ENCODE measurements around the gene NEK6. TPM values are rescaled to one million over a fixed set of nuclear protein-coding genes. Genes with fewer than 3 reads are reported as not detected.
"Not testable (repeated sequence)": the region's sequence is repeated elsewhere in the genome, so short reads cannot be mapped to it uniquely, and the experiment has no call there.

The NEK6 gene
- total and polyA plus RNA-seq, 3 experiments from 2014 or later: 9.5 to 66.0 (median 63.0) TPM

DNA sequence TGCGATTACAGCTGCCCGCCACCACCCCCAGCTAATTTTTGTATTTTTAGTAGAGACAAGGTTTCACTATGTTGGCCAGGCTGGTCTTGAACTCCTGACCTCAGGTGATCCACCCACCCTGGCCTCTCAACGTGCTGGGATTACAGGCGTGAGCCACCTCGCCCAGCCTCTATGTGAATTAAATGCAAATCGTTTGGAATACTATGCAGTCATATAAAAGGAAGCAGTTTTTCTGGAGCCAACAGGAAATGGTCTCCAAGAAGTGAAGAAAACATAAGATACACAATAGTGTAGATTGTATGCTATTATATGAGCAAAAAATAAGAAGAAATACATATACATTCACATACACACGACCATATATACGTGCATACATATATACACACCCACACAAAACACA lies 4.9 kb upstream of the NEK6 start:
- Mint-ChIP-seq H3K4me1 (peaks cover 22 to 33% (median 23%) of the 10 kb centered on the region in 3 donors), H3K4me3 (peak overlapping the region in 1 of 7 donors; percentile 27)
- H3K36me3 ChIP-seq (ENCODE audit: insufficient read depth, low read length); H3K27ac Mint-ChIP-seq; POLR2A ChIA-PET; H3K9me3 Mint-ChIP-seq; H3K4me1 ChIP-seq (ENCODE audit: insufficient read depth, low read length); H3K27ac ChIP-seq (ENCODE audit: low read depth, low read length); H3K27me3 Mint-ChIP-seq; CTCF ChIA-PET; H3K4me3 ChIP-seq (ENCODE audit: low read length); H3K27me3 ChIP-seq (ENCODE audit: insufficient read depth, low read length, poor library complexity, severe bottlenecking); H3K9me3 ChIP-seq (ENCODE audit: low read length); H3K36me3 Mint-ChIP-seq: not testable (repeated sequence)
- DNase-seq: peak in 1 of 5 donors; percentile 5

DNA sequence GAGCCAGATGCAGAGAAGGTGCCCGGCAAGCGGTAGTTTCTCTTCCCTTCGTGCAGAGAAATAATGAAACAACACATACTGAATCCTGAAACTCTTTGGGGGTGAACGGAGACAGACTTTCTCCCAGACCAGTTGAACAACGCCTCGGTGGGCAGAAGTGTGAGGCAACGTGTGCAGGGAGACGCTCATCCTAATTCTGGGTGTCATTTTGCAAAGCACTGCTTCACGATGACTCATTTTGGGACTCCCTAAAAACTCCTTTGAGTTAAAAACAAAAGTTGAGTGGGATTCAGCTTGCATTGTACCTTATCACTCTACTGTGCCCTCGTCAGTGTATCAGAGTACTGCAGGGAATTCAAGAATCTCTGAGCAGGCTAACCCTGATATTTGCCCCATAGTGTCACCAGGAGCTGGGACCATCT lies 3.5 kb upstream of the NEK6 start:
- DNase-seq: no peak
- Mint-ChIP-seq H3K36me3 (peaks cover 0 to 6% (median 0%) of the 10 kb centered on the region in 3 donors), H3K27ac (peak overlapping the region in 6 of 8 donors; percentile 12 to 80 (median 53)), H3K4me3 (peak overlapping the region in 2 of 7 donors; percentile 37 to 47), H3K9me3 (no peaks in the 10 kb centered on the region), H3K27me3 (peaks cover 0 to 3% of the 10 kb centered on the region in 2 donors), H3K4me1 (peaks cover 32 to 44% (median 33%) of the 10 kb centered on the region in 3 donors)
- H3K9me3 ChIP-seq (ENCODE audit: low read length): no peaks in the 10 kb centered on the region
- CTCF ChIA-PET: no interaction called here
- H3K27ac ChIP-seq (ENCODE audit: low read depth, low read length): no peak overlapping the region
- H3K27me3 ChIP-seq (ENCODE audit: insufficient read depth, low read length, poor library complexity, severe bottlenecking): no peaks in the 10 kb centered on the region
- H3K4me3 ChIP-seq (ENCODE audit: low read length): no peak overlapping the region
- H3K36me3 ChIP-seq (ENCODE audit: insufficient read depth, low read length): no peaks in the 10 kb centered on the region
- POLR2A ChIA-PET: no interaction called here
- H3K4me1 ChIP-seq (ENCODE audit: insufficient read depth, low read length): peaks cover 8% of the 10 kb centered on the region

DNA sequence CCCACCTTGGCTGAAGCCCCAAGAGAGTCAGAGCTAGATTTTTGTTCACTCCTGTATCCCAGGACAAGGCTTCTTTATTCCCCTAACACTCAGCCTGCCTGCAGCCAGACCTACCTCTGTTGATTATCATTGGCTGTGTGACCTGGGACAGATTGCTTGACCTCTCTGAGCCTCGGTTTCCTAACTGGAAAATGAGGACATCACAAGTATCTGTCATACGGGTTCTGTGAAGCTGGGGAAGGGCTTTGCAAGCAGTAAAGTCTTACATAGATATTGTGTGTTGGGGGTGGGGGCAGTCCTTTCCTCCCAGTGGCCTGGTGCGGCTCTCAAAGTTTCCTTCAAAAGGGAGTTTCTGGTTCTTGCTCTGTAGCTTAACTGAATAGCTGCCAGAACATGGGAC lies 2.5 kb upstream of the NEK6 start:
- no peak overlapping the region for H3K4me3 ChIP-seq (ENCODE audit: low read length)
- Mint-ChIP-seq H3K27me3 (peaks cover 0 to 3% of the 10 kb centered on the region in 2 donors), H3K4me1 (peaks cover 35 to 51% (median 40%) of the 10 kb centered on the region in 3 donors), H3K27ac (peak overlapping the region in 4 of 8 donors; percentile 35 to 70 (median 52)), H3K4me3 (peak overlapping the region in 1 of 7 donors; percentile 68), H3K9me3 (no peaks in the 10 kb centered on the region), H3K36me3 (peaks cover 0 to 6% (median 0%) of the 10 kb centered on the region in 3 donors)
- H3K9me3 ChIP-seq (ENCODE audit: low read length): no peaks in the 10 kb centered on the region
- DNase-seq: peak in 1 of 5 donors; percentile 8
- ChIA-PET POLR2A (interaction anchor here (0.7 kb wide), 1 partner anchor 933 kb away, joined by 9 read pairs; no protein-coding TSS in a partner anchor), CTCF (interaction anchor here (1.3 kb wide), 1 partner anchor 14 kb away, joined by 3 read pairs; no protein-coding TSS in a partner anchor)
- H3K27me3 ChIP-seq (ENCODE audit: insufficient read depth, low read length, poor library complexity, severe bottlenecking): no peaks in the 10 kb centered on the region
- no peaks in the 10 kb centered on the region for H3K36me3 ChIP-seq (ENCODE audit: insufficient read depth, low read length)
- H3K4me1 ChIP-seq (ENCODE audit: insufficient read depth, low read length): peaks cover 14% of the 10 kb centered on the region
- no peak overlapping the region for H3K27ac ChIP-seq (ENCODE audit: low read depth, low read length)

DNA sequence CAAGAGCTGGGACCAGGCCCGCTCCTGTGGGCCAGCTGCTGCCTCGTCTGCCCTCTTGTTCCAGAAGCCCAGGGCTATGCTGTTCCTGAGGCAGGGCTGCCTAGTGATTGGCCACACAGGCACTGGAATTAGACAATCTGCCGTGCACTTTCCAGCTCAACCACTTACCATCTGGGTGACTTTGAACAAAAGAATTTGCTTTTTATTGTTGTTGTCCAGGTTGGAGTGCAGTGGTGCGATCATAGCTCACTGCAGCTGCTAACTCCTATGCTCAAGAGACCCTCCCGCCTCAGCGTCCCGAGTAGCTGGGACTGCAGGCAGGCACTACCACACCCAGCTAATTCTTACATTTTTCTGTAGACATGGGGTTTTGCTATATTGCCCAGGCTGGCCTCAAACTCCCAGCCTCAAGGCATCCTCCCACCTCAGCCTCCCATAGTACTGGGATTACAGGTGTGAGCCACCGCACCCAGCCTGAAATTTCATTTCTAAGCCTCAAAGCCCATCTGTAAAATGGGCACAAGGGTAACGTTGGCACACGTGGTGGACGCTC lies 1.2 kb upstream of the NEK6 start:
- CTCF ChIA-PET: no interaction called here

DNA sequence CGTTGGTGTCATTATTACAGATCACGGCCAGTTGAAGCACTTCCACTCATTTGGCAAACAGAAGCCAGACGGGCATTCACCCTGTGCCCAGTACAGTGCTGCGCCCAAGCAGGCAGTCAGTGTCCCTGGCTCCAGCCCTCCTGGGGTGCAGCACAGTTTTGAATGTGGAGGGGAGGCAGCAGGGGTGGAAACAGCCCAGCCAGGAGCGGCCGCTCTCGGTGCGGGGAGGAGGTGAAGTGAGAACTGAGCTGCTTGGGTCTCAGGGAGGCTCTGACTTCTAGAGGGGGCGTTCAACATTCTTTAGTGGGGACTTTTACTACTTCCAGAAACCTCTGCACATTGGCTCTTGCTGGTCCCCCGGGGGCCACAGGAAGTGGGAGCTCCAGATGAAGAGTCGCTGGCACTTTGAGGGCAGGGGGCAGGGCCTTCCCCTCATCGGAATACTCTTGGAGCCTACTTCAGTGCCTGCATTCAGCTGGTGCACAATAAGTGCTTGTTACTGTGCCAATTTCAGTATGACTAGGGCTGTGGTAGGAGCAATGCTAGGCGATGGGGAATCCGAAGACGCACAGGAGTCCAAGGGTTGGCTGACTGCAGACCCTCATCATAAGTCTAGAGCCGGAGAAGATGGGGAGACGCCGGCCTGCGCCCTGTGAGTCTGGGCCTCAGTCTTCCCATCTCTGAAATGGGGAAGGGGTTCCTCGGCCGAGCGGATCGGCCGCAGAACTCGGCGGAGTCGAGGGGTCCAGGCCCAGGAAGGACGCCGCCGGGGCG lies 492 bp upstream of the NEK6 start:
- no peak overlapping the region for H3K4me3 ChIP-seq (ENCODE audit: low read length)
- H3K4me1 ChIP-seq (ENCODE audit: insufficient read depth, low read length): peaks cover 21% of the 10 kb centered on the region
- H3K27me3 Mint-ChIP-seq: peaks cover 0 to 3% of the 10 kb centered on the region in 2 donors
- no peaks in the 10 kb centered on the region for H3K9me3 Mint-ChIP-seq
- no peaks in the 10 kb centered on the region for H3K27me3 ChIP-seq (ENCODE audit: insufficient read depth, low read length, poor library complexity, severe bottlenecking)
- ChIA-PET CTCF (no interaction called here), POLR2A (interaction anchor here (0.5 kb wide), 1 partner anchor 63 kb away, joined by 3 read pairs; no protein-coding TSS in a partner anchor)
- peaks cover 0 to 6% (median 0%) of the 10 kb centered on the region in 3 donors for H3K36me3 Mint-ChIP-seq
- H3K9me3 ChIP-seq (ENCODE audit: low read length): no peaks in the 10 kb centered on the region
- peak overlapping the region in 6 of 8 donors; percentile 74 to 94 (median 86) for H3K27ac Mint-ChIP-seq
- H3K4me1 Mint-ChIP-seq: peaks cover 46 to 62% (median 57%) of the 10 kb centered on the region in 3 donors
- H3K36me3 ChIP-seq (ENCODE audit: insufficient read depth, low read length): no peaks in the 10 kb centered on the region
- H3K27ac ChIP-seq (ENCODE audit: low read depth, low read length): no peak overlapping the region
- peak overlapping the region; percentile 90 to 96 (median 92) for H3K4me3 Mint-ChIP-seq
- peak in 1 of 5 donors; percentile 37 for DNase-seq

More for the DNA sequence above, 1.2 kb upstream of the NEK6 start:
- Histone ChIP-seq H3K4me3 (ENCODE audit: low read length) (no peak overlapping the region), H3K27me3 (ENCODE audit: insufficient read depth, low read length, poor library complexity, severe bottlenecking) (no peaks in the 10 kb centered on the region), H3K4me1 (ENCODE audit: insufficient read depth, low read length) (peaks cover 21% of the 10 kb centered on the region), H3K9me3 (ENCODE audit: low read length) (no peaks in the 10 kb centered on the region), H3K27ac (ENCODE audit: low read depth, low read length) (no peak overlapping the region), H3K36me3 (ENCODE audit: insufficient read depth, low read length) (no peaks in the 10 kb centered on the region)
- peak in 1 of 5 donors; percentile 10 for DNase-seq
- H3K27me3 Mint-ChIP-seq: peaks cover 0 to 3% of the 10 kb centered on the region in 2 donors
- peak overlapping the region in 6 of 8 donors; percentile 7 to 85 (median 51) for H3K27ac Mint-ChIP-seq
- H3K4me1 Mint-ChIP-seq: peaks cover 42 to 58% (median 52%) of the 10 kb centered on the region in 3 donors
- peaks cover 0 to 6% (median 0%) of the 10 kb centered on the region in 3 donors for H3K36me3 Mint-ChIP-seq
- peak overlapping the region; percentile 90 to 96 (median 92) for H3K4me3 Mint-ChIP-seq
- POLR2A ChIA-PET: no interaction called here
- H3K9me3 Mint-ChIP-seq: no peaks in the 10 kb centered on the region

DNA sequence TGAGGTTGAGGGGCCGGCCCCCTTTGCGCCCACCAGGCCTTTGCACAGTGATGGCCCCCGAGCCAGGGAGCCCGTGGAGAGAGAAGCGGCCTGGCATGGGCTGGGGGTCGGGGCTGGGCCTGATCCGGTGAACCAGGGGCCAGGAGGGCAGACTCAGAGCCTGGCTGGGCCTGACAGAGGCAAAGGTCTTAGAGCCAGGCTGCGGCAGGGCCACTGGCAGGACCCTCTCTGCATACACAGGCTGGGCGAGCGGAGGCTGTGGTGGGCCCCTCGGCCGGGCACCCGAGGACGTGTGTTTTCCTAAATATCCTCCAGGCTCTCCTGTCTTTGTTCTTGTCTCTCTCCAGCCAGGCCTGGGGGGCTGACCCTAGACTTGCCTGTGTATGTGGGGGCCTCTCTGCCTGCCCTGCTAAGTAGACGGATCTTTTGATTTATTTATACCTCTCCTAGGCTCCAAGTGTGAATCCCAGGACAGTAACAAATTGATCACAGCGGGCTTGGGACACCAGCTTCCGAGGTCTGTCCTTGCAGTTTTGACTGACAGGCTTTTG lies 933 bp downstream of the NEK6 start:
- H3K4me1 Mint-ChIP-seq: peaks cover 49 to 66% (median 57%) of the 10 kb centered on the region in 3 donors
- peak overlapping the region; percentile 91 to 98 (median 97) for H3K4me3 Mint-ChIP-seq
- H3K27ac Mint-ChIP-seq: peak overlapping the region in 7 of 8 donors; percentile 80 to 95 (median 92)
- H3K27me3 Mint-ChIP-seq: peaks cover 0 to 3% of the 10 kb centered on the region in 2 donors
- no peaks in the 10 kb centered on the region for H3K9me3 Mint-ChIP-seq
- ChIA-PET POLR2A (no interaction called here), CTCF (no interaction called here)
- H3K27me3 ChIP-seq (ENCODE audit: insufficient read depth, low read length, poor library complexity, severe bottlenecking): no peaks in the 10 kb centered on the region
- no peaks in the 10 kb centered on the region for H3K36me3 ChIP-seq (ENCODE audit: insufficient read depth, low read length)
- peaks cover 0 to 6% (median 0%) of the 10 kb centered on the region in 3 donors for H3K36me3 Mint-ChIP-seq
- peak overlapping the region; percentile 63 for H3K4me3 ChIP-seq (ENCODE audit: low read length)
- H3K4me1 ChIP-seq (ENCODE audit: insufficient read depth, low read length): peaks cover 21% of the 10 kb centered on the region
- H3K27ac ChIP-seq (ENCODE audit: low read depth, low read length): peak overlapping the region; percentile 51
- peak in 1 of 5 donors; percentile 47 for DNase-seq
- H3K9me3 ChIP-seq (ENCODE audit: low read length): no peaks in the 10 kb centered on the region

DNA sequence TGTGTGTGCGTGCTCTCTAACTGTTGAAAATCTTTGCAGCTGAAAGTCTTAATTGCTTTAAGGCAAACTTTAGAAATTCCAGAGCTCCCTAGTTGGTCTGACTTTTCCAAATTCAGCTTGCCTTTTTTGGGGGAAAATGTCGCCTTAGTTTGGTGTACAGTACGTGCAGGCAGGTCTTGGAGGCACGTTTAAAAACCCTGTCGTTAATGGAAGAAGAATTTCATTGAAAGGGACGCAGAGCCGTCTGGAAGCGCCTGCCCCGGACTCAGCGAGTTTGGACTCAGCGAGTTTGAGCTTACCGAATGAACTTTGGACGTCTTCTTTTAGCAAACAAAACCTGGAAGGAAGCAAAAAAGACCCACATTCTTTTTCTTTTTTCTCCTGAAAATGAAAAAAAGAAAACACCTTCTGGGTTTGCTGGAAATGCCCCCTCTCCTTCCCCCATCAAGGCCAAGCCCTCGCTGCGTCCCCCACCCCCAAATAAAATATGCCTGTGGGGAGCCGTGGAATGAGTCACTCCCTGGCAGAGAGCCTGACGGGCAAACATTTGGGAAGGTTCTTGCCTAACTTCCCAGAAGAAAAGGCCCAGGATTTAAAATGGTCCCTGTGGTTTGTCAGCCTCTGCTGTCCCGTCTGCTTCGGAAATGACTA lies 1.5 kb downstream of the NEK6 start:
- Mint-ChIP-seq H3K36me3 (peaks cover 0 to 6% (median 0%) of the 10 kb centered on the region in 3 donors), H3K4me3 (peak overlapping the region; percentile 91 to 98 (median 97)), H3K9me3 (no peaks in the 10 kb centered on the region), H3K4me1 (peaks cover 44 to 60% (median 52%) of the 10 kb centered on the region in 3 donors), H3K27me3 (peaks cover 0 to 3% of the 10 kb centered on the region in 2 donors), H3K27ac (peak overlapping the region in 7 of 8 donors; percentile 36 to 64 (median 52))
- H3K36me3 ChIP-seq (ENCODE audit: insufficient read depth, low read length): no peaks in the 10 kb centered on the region
- POLR2A ChIA-PET: no interaction called here
- H3K27ac ChIP-seq (ENCODE audit: low read depth, low read length): peak overlapping the region; percentile 51
- H3K4me1 ChIP-seq (ENCODE audit: insufficient read depth, low read length): peaks cover 21% of the 10 kb centered on the region
- no peaks in the 10 kb centered on the region for H3K27me3 ChIP-seq (ENCODE audit: insufficient read depth, low read length, poor library complexity, severe bottlenecking)
- CTCF ChIA-PET: no interaction called here
- H3K4me3 ChIP-seq (ENCODE audit: low read length): peak overlapping the region; percentile 63
- H3K9me3 ChIP-seq (ENCODE audit: low read length): no peaks in the 10 kb centered on the region
- peak in 1 of 5 donors; percentile 11 for DNase-seq
